HG02798 (cell line): ENCODE measurements around the gene SHD.
A peak's percentile ranks its signal among the peaks of the same experiment; 100 is the strongest.
"Not testable (repeated sequence)": the region's sequence is repeated elsewhere in the genome, so short reads cannot be mapped to it uniquely, and the experiment has no call there.

Experiments
- ATAC-seq: cut with Tn5 transposase; IDR thresholded peaks from one replicate; pipeline ENCODE4 v1.9.1; 2021; ENCODE audit warnings: mild to moderate bottlenecking; ENCODE audit not compliant: unreplicated experiment, poor library complexity

Gene SHD

GRCh38 chr19:4322942-4323665, 44.0 kb downstream of the SHD start:
- ATAC-seq: no peak

- ATAC-seq: no peak
Observed at GRCh38 chr19:4323692-4324091, 44.6 kb downstream of the SHD start.

GRCh38 chr19:4324228-4324627, 45.2 kb downstream of the SHD start:
- ATAC-seq: no peak

- no peak for ATAC-seq
Observed at GRCh38 chr19:4326215-4326836, 47.3 kb downstream of the SHD start.

- no peak for ATAC-seq
Observed at GRCh38 chr19:4326837-4327251, 47.8 kb downstream of the SHD start.

- no peak for ATAC-seq
Observed at GRCh38 chr19:4327252-4327876, 48.3 kb downstream of the SHD start.

- ATAC-seq: no peak
Observed at GRCh38 chr19:4327877-4328242, 48.8 kb downstream of the SHD start.

- ATAC-seq: peak; percentile 87
Observed at GRCh38 chr19:4328243-4328990, 49.4 kb downstream of the SHD start.

- ATAC-seq: not testable (repeated sequence)
Observed at GRCh38 chr19:4328991-4329681, 50.1 kb downstream of the SHD start.

GRCh38 chr19:4329858-4330257, 50.8 kb downstream of the SHD start:
- ATAC-seq: no peak

GRCh38 chr19:4334929-4335570, 56.0 kb downstream of the SHD start:
- ATAC-seq: no peak

GRCh38 chr19:4337906-4338440, 58.9 kb downstream of the SHD start:
- ATAC-seq: no peak

- ATAC-seq: no peak
Observed at GRCh38 chr19:4338441-4339355, 59.6 kb downstream of the SHD start, which contains the start of gene STAP2. STAP2 (minus strand) TSS chr19:4338827; CDS start chr19:4338753, 74 bp downstream.
